GM21576 (cell line): ENCODE results near the gene CAPZA1.

ENCODE experiments used
- ATAC-seq: cut with Tn5 transposase; IDR thresholded peaks from one replicate; pipeline ENCODE4 v1.9.1; 2021; ENCODE audit warnings: mild to moderate bottlenecking, moderate library complexity; ENCODE audit not compliant: unreplicated experiment

The CAPZA1 gene

DNA sequence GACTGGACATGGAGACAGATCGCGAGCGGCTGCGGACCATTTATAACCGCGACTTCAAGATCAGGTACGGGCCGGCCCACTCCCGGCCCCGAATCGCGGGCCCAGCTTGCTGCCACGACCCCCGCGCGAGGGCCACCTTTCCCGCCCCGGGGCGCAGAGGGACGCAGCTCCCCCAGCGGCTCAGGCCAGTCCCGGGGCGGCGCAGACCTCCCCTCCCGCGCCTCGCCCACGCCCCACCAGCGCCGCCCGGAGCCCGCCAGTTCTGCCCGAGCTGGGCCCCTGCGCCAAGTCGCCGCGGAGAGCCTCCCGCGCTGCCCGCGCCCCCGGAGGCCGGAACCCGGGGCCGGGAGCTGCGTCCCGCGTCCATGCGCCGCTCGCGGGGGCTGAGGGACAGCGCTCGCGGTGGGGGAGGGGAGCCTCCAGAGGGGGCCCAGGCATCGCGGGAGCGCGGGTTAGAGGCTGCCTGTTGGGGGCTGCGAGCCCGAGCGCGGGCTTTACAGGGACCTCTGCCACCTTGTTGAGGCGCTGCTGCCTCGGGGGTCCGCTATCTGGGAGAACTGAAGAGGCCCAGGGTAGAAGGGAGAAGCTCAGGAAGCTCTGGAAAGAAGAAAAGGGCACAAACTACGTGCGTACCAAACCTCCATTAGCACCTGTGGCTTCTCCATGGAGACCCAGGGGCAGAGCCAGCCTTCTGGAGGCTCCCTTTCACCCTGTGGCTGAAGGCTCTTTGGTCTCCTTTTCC, 55.5 kb downstream of the CAPZA1 start:
- peak; percentile 24 for ATAC-seq

DNA sequence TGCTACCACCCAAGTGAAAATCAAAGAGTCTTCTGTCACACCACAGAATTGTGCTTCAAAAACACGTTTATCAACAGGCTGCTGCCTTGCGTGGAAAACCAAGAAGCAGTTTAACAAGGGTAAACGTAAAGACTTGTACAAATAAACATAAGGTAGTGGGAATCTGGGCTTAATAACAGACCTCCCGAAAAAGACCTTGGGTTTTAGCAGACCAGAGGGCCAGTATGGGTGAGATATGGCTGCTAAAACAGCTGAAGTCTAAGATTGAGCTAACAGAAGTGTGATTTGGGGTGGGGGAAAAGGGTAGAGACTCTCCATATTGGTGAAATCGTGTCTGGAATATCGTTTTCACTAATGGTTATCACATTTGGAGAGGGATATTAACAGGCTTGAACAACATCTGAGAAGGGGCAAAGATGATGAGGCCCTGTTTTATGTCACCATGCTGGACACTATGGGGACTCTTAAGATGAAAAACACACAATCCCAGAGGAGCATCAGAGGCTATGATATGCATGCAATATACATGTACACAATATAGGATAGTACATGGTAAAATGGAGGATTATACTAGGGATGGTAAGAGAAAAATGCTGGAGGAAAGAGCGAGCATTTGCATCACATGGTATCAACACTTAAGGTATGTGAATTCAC, 56.2 kb downstream of the CAPZA1 start:
- no peak for ATAC-seq

- no peak for ATAC-seq
Measured at GRCh38 chr1:112676543-112676942, 56.9 kb downstream of the CAPZA1 start.

- no peak for ATAC-seq
Measured at GRCh38 chr1:112677501-112677900, 57.9 kb downstream of the CAPZA1 start.

DNA sequence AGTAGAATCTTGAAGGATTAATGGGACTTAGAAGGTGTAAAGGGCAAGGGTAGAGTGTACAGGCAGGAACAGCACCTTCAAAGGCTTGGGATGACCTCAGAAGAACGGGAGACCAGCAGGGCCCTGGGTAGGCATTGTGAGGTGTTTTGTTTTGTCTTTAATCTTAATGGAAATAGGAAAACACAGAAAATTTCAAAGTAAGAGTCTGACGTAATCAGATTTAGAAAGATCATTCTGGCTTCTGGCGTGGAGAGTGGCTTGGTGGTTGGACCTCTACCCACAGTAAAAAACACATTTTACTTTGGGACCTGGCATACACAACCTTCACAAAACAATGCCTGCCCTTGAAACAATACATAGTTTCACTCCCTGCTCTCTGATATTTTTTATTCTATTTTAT, 59.0 kb downstream of the CAPZA1 start:
- ATAC-seq: no peak

GRCh38 chr1:112685913-112686312, 66.3 kb downstream of the CAPZA1 start:
- ATAC-seq: no peak

GRCh38 chr1:112686417-112686816, 66.8 kb downstream of the CAPZA1 start:
- ATAC-seq: no peak

DNA sequence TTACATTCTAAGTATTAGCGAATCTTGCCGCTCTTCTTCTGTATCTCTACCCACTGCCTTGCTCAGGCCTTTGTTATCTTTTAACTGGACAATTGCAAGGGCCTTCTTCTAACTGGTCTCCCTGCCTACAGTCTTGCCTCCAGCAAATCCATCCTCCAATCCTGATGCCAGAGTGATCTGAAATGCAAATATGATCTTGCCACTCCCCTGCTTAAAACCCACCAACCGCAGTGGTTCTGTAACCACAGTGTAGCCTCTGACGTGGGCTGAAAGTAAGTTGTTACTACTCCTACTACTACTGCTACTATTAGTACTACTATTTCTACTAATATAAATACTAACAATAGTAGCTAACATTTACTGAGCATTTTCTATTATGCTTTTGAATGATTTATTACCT, 67.2 kb downstream of the CAPZA1 start:
- no peak for ATAC-seq

GRCh38 chr1:112687361-112687760, 67.7 kb downstream of the CAPZA1 start:
- no peak for ATAC-seq

DNA sequence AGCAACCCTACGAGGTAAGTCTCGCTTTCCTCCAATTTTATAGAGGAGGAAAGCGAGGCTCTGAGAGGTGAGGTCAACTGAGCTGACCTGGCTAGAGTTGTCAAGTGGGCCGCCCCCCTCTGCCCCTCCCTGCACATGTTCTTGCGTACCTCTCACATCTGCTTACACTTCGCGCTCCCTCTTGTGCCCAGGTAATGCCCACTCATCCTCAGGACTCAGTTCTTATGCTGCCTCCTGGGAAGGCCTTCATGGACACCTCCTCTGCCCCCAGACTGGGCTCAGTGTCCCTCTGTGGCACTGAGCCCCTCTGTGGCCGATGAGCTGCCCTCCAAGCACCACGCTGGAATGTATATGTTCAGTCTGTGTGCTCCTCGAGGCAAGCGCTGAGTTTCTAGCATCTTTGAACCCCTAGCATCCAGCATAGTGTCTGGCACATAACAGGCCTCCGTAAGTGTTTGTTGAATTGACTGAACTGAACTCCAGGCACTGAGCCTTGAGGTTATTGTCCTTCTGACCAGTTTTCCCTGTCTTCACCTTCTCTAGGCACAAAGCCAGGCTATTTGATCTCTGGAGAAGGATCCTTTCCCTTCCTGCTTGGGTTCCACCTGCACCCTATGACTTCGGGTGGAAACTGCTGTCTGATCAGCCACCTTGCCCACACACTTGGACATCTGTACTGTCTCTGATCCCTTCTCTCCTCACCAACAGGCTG, 68.3 kb downstream of the CAPZA1 start:
- no peak for ATAC-seq

DNA sequence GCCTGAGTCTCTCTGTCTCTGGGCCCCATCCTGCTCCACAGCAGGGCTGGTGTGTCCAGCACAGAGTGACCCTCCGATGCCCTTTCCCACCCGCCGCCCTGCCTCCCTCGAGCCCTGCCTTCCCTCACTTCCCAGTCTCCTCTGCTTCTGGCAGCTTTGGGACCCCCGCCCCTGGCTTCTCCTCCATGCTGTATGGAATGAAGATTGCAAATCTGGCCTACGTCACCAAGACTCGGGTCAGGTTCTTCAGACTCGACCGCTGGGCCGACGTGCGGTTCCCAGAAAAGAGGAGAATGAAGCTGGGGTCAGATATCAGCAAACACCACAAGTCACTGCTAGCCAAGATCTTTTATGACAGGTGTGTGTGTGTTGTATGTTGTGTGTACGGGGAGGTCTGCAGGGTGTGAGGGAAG, 69.2 kb downstream of the CAPZA1 start:
- no peak for ATAC-seq

GRCh38 chr1:112689196-112689841, 69.7 kb downstream of the CAPZA1 start:
- no peak for ATAC-seq

DNA sequence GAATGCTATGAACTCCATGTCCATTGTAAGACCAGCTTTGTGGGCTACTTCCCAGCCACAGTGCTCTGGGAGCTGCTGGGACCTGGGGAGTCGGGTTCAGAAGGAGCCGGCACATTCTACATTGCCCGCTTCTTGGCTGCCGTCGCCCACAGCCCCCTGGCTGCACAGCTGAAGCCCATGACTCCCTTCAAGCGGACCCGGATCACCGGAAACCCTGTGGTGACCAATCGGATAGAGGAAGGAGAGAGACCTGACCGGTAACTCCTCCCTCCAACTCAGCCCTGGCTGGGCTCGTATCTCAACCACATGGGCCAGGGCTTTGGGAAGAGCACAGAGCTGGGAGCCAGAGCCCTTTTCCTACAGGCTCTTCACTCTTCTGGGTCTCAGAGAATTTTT, 70.2 kb downstream of the CAPZA1 start:
- no peak for ATAC-seq

GRCh38 chr1:112692681-112693080, 73.0 kb downstream of the CAPZA1 start:
- ATAC-seq: no peak

GRCh38 chr1:112693821-112694220, 74.2 kb downstream of the CAPZA1 start:
- no peak for ATAC-seq

GRCh38 chr1:112694363-112694929, 74.8 kb downstream of the CAPZA1 start:
- no peak for ATAC-seq

GRCh38 chr1:112695276-112695675, 75.6 kb downstream of the CAPZA1 start:
- ATAC-seq: no peak

GRCh38 chr1:112696578-112697314, 77.1 kb downstream of the CAPZA1 start:
- no peak for ATAC-seq

GRCh38 chr1:112697781-112698201, 78.2 kb downstream of the CAPZA1 start:
- no peak for ATAC-seq
